ENCODE data around the gene SLC23A2.
"Not testable (repeated sequence)": the region's sequence is repeated elsewhere in the genome, so short reads cannot be mapped to it uniquely, and the experiment has no call there.

The SLC23A2 gene

GRCh38 chr20:4944518-4945313 lies 56.6 kb downstream of the SLC23A2 start:
- DNase-seq = no peak
- Mint-ChIP-seq H3K27me3 (no peaks in the 10 kb centered on the region), H3K27ac (no peak overlapping the region), H3K36me3 (ENCODE audit: low read depth) (peaks cover 38% of the 10 kb centered on the region), H3K9me3 (no peaks in the 10 kb centered on the region), H3K4me1 (ENCODE audit: low read depth) (peaks cover 41% of the 10 kb centered on the region), H3K4me3 (no peak overlapping the region)

- Mint-ChIP-seq H3K36me3 (ENCODE audit: low read depth) (peaks cover 28% of the 10 kb centered on the region), H3K9me3 (no peaks in the 10 kb centered on the region), H3K4me3 (no peak overlapping the region), H3K27me3 (no peaks in the 10 kb centered on the region), H3K27ac (no peak overlapping the region), H3K4me1 (ENCODE audit: low read depth) (peaks cover 28% of the 10 kb centered on the region)
- DNase-seq = no peak
Observed at GRCh38 chr20:4942331-4942730, 59.0 kb downstream of the SLC23A2 start.

- Mint-ChIP-seq H3K4me3 (no peak overlapping the region), H3K4me1 (ENCODE audit: low read depth) (peaks cover 14% of the 10 kb centered on the region), H3K27ac (no peak overlapping the region), H3K27me3 (no peaks in the 10 kb centered on the region), H3K9me3 (no peaks in the 10 kb centered on the region), H3K36me3 (ENCODE audit: low read depth) (peaks cover 19% of the 10 kb centered on the region)
- no peak for DNase-seq
Observed at GRCh38 chr20:4937407-4938319, 63.6 kb downstream of the SLC23A2 start.

GRCh38 chr20:4936851-4937406 lies 64.4 kb downstream of the SLC23A2 start:
- no peak for DNase-seq
- no peak overlapping the region for H3K27ac Mint-ChIP-seq

GRCh38 chr20:4936392-4936850 lies 64.9 kb downstream of the SLC23A2 start:
- Mint-ChIP-seq H3K27me3 (no peaks in the 10 kb centered on the region), H3K36me3 (ENCODE audit: low read depth) (peaks cover 32% of the 10 kb centered on the region), H3K27ac (no peak overlapping the region), H3K9me3 (no peaks in the 10 kb centered on the region), H3K4me1 (ENCODE audit: low read depth) (peaks cover 5% of the 10 kb centered on the region), H3K4me3 (no peak overlapping the region)
- no peak for DNase-seq

More at GRCh38 chr20:4936851-4937406, 64.4 kb downstream of the SLC23A2 start:
- Mint-ChIP-seq H3K36me3 (ENCODE audit: low read depth) (peaks cover 27% of the 10 kb centered on the region), H3K27me3 (no peaks in the 10 kb centered on the region), H3K4me3 (no peak overlapping the region), H3K4me1 (ENCODE audit: low read depth) (peaks cover 7% of the 10 kb centered on the region), H3K9me3 (no peaks in the 10 kb centered on the region)

- peaks cover 5% of the 10 kb centered on the region for H3K4me1 Mint-ChIP-seq (ENCODE audit: low read depth)
- peaks cover 55% of the 10 kb centered on the region for H3K36me3 Mint-ChIP-seq (ENCODE audit: low read depth)
- DNase-seq = no peak
- no peaks in the 10 kb centered on the region for H3K27me3 Mint-ChIP-seq
- no peak overlapping the region for H3K4me3 Mint-ChIP-seq
- H3K9me3 Mint-ChIP-seq = no peaks in the 10 kb centered on the region
- H3K27ac Mint-ChIP-seq = no peak overlapping the region
Observed at GRCh38 chr20:4932061-4932460, 69.2 kb downstream of the SLC23A2 start.

GRCh38 chr20:4929686-4930397 lies 71.5 kb downstream of the SLC23A2 start:
- Mint-ChIP-seq H3K27me3 (no peaks in the 10 kb centered on the region), H3K9me3 (no peaks in the 10 kb centered on the region), H3K4me3 (no peak overlapping the region), H3K27ac (peak overlapping the region; percentile 1), H3K36me3 (ENCODE audit: low read depth) (peaks cover 67% of the 10 kb centered on the region), H3K4me1 (ENCODE audit: low read depth) (peaks cover 7% of the 10 kb centered on the region)
- no peak for DNase-seq

- H3K36me3 Mint-ChIP-seq (ENCODE audit: low read depth) = peaks cover 62% of the 10 kb centered on the region
- no peak for DNase-seq
- H3K9me3 Mint-ChIP-seq = no peaks in the 10 kb centered on the region
- H3K4me1 Mint-ChIP-seq (ENCODE audit: low read depth) = peaks cover 9% of the 10 kb centered on the region
- H3K4me3 Mint-ChIP-seq = no peak overlapping the region
- H3K27me3 Mint-ChIP-seq = no peaks in the 10 kb centered on the region
- H3K27ac Mint-ChIP-seq = no peak overlapping the region
Observed at GRCh38 chr20:4926531-4927156, 74.7 kb downstream of the SLC23A2 start.

GRCh38 chr20:4925842-4926530 lies 75.3 kb downstream of the SLC23A2 start:
- H3K4me3 Mint-ChIP-seq = no peak overlapping the region
- H3K4me1 Mint-ChIP-seq (ENCODE audit: low read depth) = peaks cover 9% of the 10 kb centered on the region
- no peaks in the 10 kb centered on the region for H3K9me3 Mint-ChIP-seq
- H3K27me3 Mint-ChIP-seq = no peaks in the 10 kb centered on the region
- DNase-seq = no peak
- peaks cover 57% of the 10 kb centered on the region for H3K36me3 Mint-ChIP-seq (ENCODE audit: low read depth)
- H3K27ac Mint-ChIP-seq = no peak overlapping the region

GRCh38 chr20:4924446-4924845 lies 76.9 kb downstream of the SLC23A2 start:
- H3K27me3 Mint-ChIP-seq = no peaks in the 10 kb centered on the region
- peaks cover 6% of the 10 kb centered on the region for H3K4me1 Mint-ChIP-seq (ENCODE audit: low read depth)
- no peaks in the 10 kb centered on the region for H3K9me3 Mint-ChIP-seq
- DNase-seq = no peak
- H3K4me3 Mint-ChIP-seq = no peak overlapping the region
- H3K36me3 Mint-ChIP-seq (ENCODE audit: low read depth) = peaks cover 51% of the 10 kb centered on the region
- H3K27ac Mint-ChIP-seq = peak overlapping the region; percentile 18

- Mint-ChIP-seq H3K27ac (peak overlapping the region; percentile 18), H3K27me3 (no peaks in the 10 kb centered on the region), H3K4me3 (no peak overlapping the region), H3K36me3 (ENCODE audit: low read depth) (peaks cover 48% of the 10 kb centered on the region), H3K4me1 (ENCODE audit: low read depth) (peaks cover 8% of the 10 kb centered on the region), H3K9me3 (no peaks in the 10 kb centered on the region)
- no peak for DNase-seq
Observed at GRCh38 chr20:4924032-4924431, 77.3 kb downstream of the SLC23A2 start.

- Mint-ChIP-seq H3K27me3 (no peaks in the 10 kb centered on the region), H3K9me3 (no peaks in the 10 kb centered on the region), H3K36me3 (ENCODE audit: low read depth) (peaks cover 34% of the 10 kb centered on the region), H3K4me1 (ENCODE audit: low read depth) (peaks cover 11% of the 10 kb centered on the region), H3K4me3 (no peak overlapping the region), H3K27ac (no peak overlapping the region)
- no peak for DNase-seq
Observed at GRCh38 chr20:4922186-4922585, 79.1 kb downstream of the SLC23A2 start.

GRCh38 chr20:4921271-4921670 lies 80.0 kb downstream of the SLC23A2 start:
- peaks cover 28% of the 10 kb centered on the region for H3K36me3 Mint-ChIP-seq (ENCODE audit: low read depth)
- not testable (repeated sequence) for H3K27ac Mint-ChIP-seq; DNase-seq; H3K27me3 Mint-ChIP-seq; H3K4me3 Mint-ChIP-seq; H3K4me1 Mint-ChIP-seq (ENCODE audit: low read depth); H3K9me3 Mint-ChIP-seq
